AG04449 (cell line): ENCODE measurements around the gene CAPSL.
"Not testable (repeated sequence)": the region's sequence is repeated elsewhere in the genome, so short reads cannot be mapped to it uniquely, and the experiment has no call there.

Source experiments
- CTCF ChIA-PET: fragments of 350-600 bp; formaldehyde crosslinking; extraction: SDS; loops from one replicate; lab custom pipeline; 2021; ENCODE audit warnings: antibody characterized with exemption; lab: Yijun Ruan, JAX
- POLR2A ChIA-PET: fragments of 400-600, 350-600 bp; formaldehyde crosslinking; extraction: SDS; loops from one replicate; lab custom pipeline; 2020; ENCODE audit warnings: antibody characterized with exemption, inconsistent platforms; lab: Yijun Ruan, JAX
- DNase-seq: peaks from one replicate; pipeline ENCODE4 v3.0.0-alpha.2; 2010; ENCODE audit warnings: low read depth, low spot score
- H3K4me3 ChIP-seq: 2 replicates; pipeline ENCODE4 v1.5.1; 2011; ENCODE audit warnings: low read depth, mild to moderate bottlenecking, control low read depth, low read length
- TF ChIP-seq, protein P1 (sequence below): IDR thresholded peaks from one replicate; pipeline ENCODE4 v1.5.1; 2011; ENCODE audit warnings: mild to moderate bottlenecking, moderate library complexity, low read length, control low read depth, inconsistent platforms; ENCODE audit not compliant: insufficient read depth; ENCODE audit errors: missing control alignments

The CAPSL gene

GRCh38 chr5:35938568-35939227, at the start of gene CAPSL:
CAPSL (minus strand) TSS chr5:35938622; CDS start chr5:35921120, 17,502 bp downstream.
- no peak for DNase-seq
- H3K4me3 ChIP-seq = no peak within 1 kb of the TSS
- ChIA-PET CTCF (interaction anchor here (1.1 to 6.8 kb wide), 2 partner anchors 8 to 13 kb away, joined by 5 to 36 read pairs; no protein-coding TSS in a partner anchor), POLR2A (no interaction called here)
- TF ChIP-seq, protein P1, sequence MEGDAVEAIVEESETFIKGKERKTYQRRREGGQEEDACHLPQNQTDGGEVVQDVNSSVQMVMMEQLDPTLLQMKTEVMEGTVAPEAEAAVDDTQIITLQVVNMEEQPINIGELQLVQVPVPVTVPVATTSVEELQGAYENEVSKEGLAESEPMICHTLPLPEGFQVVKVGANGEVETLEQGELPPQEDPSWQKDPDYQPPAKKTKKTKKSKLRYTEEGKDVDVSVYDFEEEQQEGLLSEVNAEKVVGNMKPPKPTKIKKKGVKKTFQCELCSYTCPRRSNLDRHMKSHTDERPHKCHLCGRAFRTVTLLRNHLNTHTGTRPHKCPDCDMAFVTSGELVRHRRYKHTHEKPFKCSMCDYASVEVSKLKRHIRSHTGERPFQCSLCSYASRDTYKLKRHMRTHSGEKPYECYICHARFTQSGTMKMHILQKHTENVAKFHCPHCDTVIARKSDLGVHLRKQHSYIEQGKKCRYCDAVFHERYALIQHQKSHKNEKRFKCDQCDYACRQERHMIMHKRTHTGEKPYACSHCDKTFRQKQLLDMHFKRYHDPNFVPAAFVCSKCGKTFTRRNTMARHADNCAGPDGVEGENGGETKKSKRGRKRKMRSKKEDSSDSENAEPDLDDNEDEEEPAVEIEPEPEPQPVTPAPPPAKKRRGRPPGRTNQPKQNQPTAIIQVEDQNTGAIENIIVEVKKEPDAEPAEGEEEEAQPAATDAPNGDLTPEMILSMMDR = no peak

GRCh38 chr5:35987776-35988175, 49.4 kb upstream of the CAPSL start:
- TF ChIP-seq, protein P1 = no peak
- CTCF ChIA-PET = interaction anchor here (1.3 kb wide), 1 partner anchor 63 kb away, joined by 3 read pairs; no protein-coding TSS in a partner anchor
- no peak for DNase-seq
- no peak overlapping the region for H3K4me3 ChIP-seq
- POLR2A ChIA-PET = no interaction called here

DNA sequence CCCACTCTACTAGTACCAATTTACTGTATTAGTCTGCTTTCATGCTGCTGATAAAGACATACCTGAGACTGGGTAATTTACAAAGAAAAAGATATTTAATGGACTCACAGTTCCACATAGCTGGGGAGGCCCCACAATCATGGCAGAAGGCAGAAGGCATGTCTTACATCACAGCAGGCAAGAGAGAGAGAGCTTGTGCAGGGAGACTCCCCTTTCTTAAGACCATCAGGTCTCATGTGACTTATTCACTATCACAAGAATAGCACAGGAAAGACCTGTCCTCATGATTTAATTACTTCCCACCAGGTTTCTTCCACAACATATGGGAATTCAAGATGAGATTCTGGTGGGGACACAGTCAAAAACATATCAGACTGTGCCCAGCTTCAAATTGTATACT, 41.3 kb upstream of the CAPSL start:
- ChIA-PET POLR2A (no interaction called here), CTCF (no interaction called here)
- no peak for DNase-seq
- H3K4me3 ChIP-seq = no peak overlapping the region
- TF ChIP-seq, protein P1 = no peak

DNA sequence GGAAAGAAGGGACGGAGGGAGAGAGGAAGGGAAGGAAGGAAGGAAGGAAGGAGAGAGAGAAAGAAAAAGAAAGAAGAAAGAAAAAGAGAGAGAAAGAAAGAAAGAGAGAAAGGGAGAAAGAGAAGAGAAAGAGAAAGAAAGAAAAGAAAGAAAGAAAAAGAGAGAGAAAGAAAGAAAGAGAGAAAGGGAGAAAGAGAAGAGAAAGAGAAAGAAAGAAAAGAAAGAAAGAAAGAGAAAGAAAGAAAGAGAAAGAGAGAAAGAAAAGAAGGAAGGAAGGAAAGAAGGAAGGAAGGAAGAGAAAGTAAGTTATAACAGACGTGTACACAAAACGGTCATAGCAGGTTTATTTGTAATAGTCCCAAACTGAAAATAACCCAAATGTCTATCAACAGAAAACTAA, 38.4 kb upstream of the CAPSL start:
- DNase-seq, H3K4me3 ChIP-seq, POLR2A ChIA-PET, CTCF ChIA-PET: not testable (repeated sequence)

- POLR2A ChIA-PET = no interaction called here
These were observed 36.1 kb upstream of the CAPSL start for GRCh38 chr5:35974570-35974969.

DNA sequence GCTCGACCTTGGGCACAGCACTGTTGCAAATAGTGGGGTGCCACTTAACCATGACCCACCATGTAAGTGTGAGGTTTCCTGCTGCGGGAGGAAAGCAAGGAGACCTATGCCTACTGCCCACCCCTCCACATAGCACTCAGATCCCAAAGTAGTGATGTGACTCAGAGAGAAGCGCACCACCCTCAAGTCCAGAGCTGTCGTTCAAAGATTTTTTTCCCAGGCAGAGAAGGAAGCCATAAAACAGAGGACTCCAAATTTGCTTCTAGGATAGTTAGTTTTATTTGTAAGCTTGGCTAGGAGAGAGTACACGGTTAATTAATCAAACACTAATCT, 33.4 kb upstream of the CAPSL start:
- H3K4me3 ChIP-seq = no peak overlapping the region
- DNase-seq = no peak
- CTCF ChIA-PET = no interaction called here
- POLR2A ChIA-PET = no interaction called here
- TF ChIP-seq, protein P1 = no peak

More at GRCh38 chr5:35974570-35974969, 36.1 kb upstream of the CAPSL start:
- CTCF ChIA-PET = no interaction called here
- DNase-seq = no peak
- H3K4me3 ChIP-seq = no peak overlapping the region
- TF ChIP-seq, protein P1 = no peak
